HG02973 (cell line): ENCODE results near the gene RILPL1.
"Not testable (repeated sequence)": the region's sequence is repeated elsewhere in the genome, so short reads cannot be mapped to it uniquely, and the experiment has no call there.

ENCODE experiments used
- ATAC-seq: cut with Tn5 transposase; IDR thresholded peaks from one replicate; pipeline ENCODE4 v1.9.1; 2021; ENCODE audit warnings: moderate library complexity; ENCODE audit not compliant: unreplicated experiment

The RILPL1 gene

GRCh38 chr12:123533672-123534643, at the start of gene RILPL1:
RILPL1 (minus strand) TSS chr12:123533719; CDS start chr12:123533482, 237 bp downstream.
- peak; percentile 43 for ATAC-seq

DNA sequence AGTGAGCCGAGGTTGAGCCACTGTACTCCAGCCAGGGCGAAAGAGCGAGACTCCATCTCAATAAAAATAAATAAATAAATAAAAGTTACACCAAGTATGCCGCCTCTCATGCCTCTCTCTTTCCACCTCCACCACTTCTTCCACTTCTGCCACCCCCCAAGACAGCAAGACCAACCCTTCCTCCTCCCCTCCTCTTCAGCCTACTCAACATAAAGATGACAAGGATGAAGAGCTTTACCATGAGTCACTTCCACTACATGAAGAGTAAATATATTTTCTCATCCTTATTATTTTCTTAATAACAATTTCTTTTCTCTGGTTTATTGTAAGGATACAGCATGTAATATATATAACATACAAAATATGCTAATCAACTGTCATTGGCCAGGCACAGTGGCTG, 47.3 kb upstream of the RILPL1 start:
- ATAC-seq = no peak

- not testable (repeated sequence) for ATAC-seq
Observed at GRCh38 chr12:123578829-123579228, 45.3 kb upstream of the RILPL1 start.

DNA sequence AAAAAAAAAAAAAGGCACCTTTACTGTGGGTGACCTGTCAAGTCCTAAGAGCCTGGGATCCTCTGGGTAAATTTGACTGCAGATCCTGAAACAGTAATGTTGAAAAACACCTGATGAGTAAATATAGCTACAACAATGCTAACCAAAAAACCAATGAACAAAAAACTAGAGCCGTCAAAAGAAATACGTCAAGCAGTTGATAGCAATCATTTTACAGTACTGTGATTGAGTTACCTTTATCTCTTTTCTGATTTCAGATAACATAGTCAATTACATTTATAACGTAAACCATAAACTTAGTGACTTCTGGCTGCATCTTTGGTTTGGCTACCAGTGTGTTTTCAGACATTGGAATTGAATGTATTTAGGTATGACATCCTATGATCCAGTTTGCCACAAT, 44.7 kb upstream of the RILPL1 start:
- no peak for ATAC-seq

GRCh38 chr12:123576611-123577010, 43.1 kb upstream of the RILPL1 start:
- no peak for ATAC-seq

DNA sequence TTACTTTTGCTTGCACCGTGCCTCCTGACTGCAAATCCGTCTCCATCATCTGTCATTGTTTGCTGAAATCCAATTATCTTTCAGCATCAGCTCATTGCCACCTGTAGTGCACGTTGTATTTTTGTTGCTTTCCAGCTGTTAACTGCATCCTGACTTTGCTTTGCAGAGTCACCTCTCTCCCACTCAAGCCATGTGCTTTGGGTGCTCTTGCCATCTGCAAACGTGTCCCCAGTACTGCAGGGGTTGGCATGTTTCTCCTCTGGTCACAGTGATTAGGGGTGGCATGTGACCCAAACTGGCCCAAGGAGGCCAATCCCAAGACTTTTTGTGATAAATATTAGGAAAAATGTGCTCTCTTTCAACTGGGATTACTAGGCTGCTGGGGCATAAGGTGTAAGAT, 40.4 kb upstream of the RILPL1 start:
- ATAC-seq = no peak

DNA sequence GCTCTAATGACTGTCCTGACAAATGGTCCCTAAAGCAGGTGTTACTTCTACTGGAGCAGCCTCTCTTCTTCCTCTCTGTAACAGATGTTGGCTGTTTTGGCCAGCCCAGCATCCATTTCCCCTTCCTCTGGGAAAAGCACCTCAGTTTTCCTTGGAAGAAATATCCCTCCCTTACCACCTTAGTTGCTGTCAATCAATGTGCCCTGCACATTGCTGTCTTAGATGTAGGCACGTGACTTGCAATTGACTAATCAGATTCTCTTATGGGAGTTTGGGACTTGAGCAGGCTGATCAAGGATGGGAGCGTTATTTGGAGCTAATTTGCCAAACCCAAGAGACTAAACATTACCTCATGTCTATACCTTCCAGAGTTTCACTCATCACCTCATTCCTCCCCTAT, 38.9 kb upstream of the RILPL1 start:
- no peak for ATAC-seq

GRCh38 chr12:123571343-123571813, 37.9 kb upstream of the RILPL1 start:
- no peak for ATAC-seq

DNA sequence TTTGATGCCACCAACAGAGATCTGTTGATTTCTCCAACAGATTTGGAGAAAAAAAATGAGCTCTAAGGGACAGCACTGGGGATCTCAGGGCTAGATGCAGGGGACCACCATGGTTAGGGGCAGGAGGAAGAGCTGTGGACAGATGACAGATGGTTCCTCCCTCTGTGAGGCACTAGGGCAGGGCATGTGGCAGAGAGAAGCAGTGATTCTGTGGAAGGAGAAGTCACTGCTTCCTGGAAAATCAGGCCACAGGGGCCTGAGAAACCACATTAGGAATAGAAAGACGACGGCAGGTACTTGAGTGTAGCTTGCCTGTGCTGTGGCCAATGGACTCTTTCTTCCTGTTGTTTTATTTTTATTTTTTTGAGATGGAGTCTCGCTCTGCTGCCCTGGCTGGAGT, 25.9 kb upstream of the RILPL1 start:
- ATAC-seq = no peak

GRCh38 chr12:123558487-123558886, 25.0 kb upstream of the RILPL1 start:
- not testable (repeated sequence) for ATAC-seq

DNA sequence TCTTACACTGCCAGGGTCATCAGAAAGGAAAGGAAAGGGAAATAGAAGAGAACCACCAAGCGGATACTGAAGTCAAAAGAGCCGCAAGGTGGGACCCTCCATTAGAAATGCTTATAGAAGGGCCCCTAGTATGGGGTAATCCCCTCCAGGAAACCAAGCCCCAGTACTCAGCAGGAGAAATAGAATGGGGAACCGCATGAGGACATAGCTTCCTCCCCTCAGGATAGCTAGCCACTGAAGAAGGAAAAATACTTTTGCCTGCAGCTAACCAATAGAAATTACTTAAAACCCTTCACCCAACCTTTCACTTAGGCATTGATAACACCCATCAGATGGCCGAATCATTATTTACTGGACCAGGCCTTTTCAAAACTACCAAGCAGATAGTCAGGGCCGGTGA, 21.3 kb upstream of the RILPL1 start:
- ATAC-seq = not testable (repeated sequence)

DNA sequence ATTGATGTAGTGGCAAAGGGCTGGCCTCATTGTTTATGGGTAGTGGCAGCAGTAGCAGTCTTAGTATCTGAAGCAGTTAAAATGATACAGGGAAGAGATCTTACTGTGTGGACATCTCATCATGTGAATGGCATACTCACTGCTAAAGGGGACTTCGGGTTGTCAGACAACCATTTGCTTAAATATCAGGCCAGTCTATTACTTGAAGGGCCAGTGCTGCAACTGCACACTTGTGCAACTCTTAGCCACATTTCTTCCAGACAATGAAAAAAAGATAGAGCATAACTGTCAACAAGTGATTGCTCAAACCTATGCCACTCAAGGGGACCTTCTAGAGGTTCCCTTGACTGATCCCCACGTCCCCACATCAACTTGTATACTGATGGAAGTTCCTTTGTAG, 20.6 kb upstream of the RILPL1 start:
- not testable (repeated sequence) for ATAC-seq

DNA sequence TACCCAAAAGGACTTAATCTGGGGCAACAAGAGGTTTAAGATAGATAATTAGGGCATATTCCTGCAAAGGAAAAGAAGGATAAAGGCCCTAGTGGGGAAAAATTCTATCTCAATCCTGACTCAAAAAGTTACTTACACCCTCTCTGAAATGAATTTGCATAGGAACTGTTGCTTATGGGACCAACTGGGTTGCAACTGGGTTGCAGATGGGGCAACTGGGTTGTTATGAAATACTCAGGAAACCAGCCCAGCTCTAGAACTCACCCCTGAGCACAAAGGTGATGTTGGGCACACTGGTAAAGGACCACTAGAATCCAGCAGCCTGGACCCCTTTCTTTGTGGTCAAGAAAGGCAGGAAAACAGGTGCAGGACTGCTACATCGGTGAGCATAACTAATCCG, 17.2 kb upstream of the RILPL1 start:
- no peak for ATAC-seq

GRCh38 chr12:123548107-123548506, 14.6 kb upstream of the RILPL1 start:
- no peak for ATAC-seq

DNA sequence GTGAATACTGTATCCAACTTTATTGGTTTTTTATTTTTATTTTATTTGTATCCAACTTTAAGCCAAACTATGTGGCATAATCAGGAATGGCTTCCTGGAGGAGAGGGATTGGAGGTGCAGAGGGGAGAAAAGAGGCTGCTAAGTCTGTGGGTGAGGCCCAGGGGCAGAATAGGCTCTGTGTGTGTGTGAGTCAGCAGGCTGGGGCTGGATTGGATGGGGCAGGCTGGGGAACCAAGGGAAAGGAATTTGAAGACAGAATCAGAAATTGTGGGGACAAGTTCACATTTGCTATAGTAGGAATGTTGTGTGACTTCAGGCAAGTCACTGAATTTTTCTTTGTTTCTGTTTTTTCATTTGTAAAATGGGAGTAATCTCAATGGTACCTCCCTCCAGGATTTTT, 12.8 kb upstream of the RILPL1 start:
- ATAC-seq = no peak

DNA sequence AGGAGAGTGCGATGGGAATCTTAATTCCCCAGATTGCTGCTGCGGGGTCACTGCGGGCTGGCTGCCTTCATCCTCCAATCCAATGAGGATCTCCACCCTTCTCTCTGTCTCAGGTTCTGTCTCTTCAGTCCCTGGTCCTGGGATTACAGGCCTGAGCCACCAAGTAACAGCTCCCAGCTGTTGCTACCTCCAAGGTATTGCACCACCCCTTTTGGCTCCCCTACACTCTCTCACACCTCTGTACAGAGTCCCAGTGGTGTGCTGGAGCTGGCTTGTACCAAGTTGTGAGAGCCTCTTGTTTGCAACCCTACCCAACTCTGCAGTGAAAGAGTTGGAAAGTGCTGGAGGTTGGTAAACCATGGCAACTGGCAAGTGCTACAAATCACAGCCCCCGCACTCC, 10.0 kb upstream of the RILPL1 start:
- no peak for ATAC-seq

DNA sequence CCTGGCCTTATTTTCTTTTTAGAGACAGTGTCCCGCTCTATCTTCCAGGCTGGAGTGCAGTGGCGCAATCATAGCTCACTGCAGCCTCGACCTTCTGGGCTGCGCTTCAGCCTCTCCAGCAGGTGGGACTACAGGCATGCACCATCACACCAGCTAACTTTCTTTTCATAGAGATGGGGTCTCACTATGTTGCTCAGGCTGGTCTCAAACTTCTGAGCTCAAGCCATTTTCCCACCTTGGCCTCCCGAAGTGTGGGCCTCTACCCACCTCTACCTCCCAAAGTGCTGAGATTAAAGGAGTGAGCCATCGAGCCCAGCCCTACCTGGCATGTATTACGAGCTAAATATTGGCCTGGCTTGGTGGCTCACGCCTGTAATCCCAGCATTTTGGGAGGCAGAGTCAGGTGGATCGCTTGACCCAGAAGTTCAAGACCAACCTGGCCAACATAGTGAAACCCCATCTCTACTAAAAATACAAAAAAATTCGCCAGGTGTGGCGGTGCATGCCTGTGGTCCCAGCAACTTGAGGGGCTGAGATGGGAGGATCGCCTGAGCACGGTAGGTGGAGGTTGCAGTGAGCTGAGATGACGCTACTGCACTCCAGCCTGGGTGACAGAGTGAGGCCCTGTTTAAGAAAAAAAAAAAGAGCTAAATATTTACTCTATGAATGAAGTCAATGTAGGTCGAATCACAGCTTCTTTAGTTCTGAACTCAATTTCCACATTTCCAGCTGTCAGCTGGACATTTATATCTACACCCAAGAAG, 7.6 kb upstream of the RILPL1 start:
- ATAC-seq = no peak

- ATAC-seq = not testable (repeated sequence)
Observed at GRCh38 chr12:123535952-123536351, 2.4 kb upstream of the RILPL1 start.

- ATAC-seq = peak; percentile 17
Observed at GRCh38 chr12:123532808-123533649, 490 bp downstream of the RILPL1 start.

DNA sequence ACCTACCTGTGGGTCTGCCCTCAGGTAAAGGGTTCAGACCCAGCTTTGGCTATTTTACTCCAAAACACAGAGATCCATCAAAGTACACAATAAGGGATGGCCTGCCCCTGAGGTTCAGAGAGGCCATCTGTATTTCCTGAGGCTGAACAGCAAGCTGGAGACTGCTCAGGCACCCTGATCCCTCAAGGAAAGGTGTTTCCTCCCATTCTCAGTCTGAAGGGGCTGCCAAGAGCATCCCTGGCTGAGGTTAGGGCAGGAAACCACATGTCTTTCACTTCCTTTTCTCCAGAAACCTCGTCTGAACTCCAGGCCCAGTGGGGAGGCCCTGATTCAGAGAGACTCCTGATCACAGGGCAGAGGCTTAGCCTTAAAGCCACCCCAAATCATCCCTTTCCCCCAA, 1.5 kb downstream of the RILPL1 start:
- peak; percentile 44 for ATAC-seq

- ATAC-seq = no peak
Observed at GRCh38 chr12:123531091-123531490, 2.4 kb downstream of the RILPL1 start.
